M059J (cell line): ENCODE results near the gene TINCR. TPM values are rescaled to one million over a fixed set of nuclear protein-coding genes. Genes with fewer than 3 reads are reported as not detected.

Experiments
- DNase-seq: peaks from one replicate; pipeline ENCODE4 v3.0.0-alpha.2; 2012; ENCODE audit warnings: low read depth
- total RNA-seq: library from RNA; depleted of rRNA; stranded (reverse); fragments of >200 nt; shearing (Covaris generic); gene quantifications from 2 replicates; pipeline ENCODE4 v1.2.3, GENCODE V29; 2014

TINCR gene
- total RNA-seq, 1 experiment from 2014 or later, result 0.12 TPM

DNA sequence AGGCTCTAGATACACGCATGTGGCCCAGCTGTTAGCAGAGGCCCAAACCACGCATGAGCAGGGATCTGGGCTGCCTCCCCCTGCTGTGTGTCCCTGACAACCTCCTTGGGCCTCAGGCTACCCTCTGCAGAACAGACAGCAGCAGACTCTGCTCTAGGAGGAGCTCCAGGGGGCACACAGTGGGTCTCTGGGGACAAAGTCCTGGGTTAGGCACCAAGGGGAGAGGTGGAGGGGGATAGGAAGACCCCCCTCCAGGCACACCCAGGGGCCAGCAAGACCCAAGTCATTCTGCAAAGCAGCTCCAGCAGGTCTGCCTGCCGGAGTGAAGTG is 8.0 kb downstream of the TINCR start:
- DNase-seq, result no peak

DNA sequence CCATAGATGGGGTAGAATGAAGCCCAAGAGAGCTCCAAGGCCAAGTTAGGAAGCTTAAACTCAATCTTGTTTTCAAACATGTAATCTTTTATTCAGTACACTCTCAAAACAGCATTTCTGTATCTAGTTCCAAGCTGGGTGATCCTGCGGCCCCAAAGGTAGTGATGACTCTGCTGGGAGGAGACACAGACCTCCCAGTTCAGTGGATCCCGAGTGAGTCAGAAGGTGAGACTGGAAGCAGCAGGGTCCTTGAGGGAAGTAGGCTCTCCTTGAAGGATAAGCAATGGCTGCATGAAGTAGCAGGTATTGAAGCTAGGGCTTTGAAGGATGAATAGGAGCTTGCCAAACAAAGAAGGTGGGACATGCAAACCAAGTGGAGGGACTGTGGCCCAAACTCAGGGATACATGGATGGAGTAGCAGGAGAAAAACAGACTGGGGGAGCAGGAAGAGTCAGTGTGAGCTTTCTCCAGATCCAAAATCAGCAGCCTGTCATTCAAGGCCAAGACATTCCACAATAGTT is 9.6 kb downstream of the TINCR start:
- peak; percentile 31 for DNase-seq

DNA sequence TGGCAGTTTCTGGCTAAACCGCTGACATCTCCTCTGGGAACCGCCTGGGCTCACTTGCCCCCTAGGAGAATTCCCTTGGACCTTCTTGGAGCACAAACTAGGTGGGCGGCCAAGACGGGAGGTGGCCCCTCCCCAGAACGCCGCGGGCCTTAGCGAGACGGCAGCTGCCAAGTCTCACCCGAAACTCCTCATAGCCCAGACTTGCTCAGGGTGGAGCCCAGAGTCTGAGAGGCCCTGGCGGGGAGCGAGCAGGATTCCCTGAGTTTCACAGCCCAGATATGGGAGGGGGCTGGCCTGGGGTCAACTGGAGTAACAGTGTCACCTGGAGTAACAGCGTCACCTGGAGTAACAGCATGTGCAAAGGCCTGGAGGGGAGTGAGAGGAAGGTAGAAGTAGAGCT is 10.1 kb downstream of the TINCR start:
- DNase-seq, result no peak

DNA sequence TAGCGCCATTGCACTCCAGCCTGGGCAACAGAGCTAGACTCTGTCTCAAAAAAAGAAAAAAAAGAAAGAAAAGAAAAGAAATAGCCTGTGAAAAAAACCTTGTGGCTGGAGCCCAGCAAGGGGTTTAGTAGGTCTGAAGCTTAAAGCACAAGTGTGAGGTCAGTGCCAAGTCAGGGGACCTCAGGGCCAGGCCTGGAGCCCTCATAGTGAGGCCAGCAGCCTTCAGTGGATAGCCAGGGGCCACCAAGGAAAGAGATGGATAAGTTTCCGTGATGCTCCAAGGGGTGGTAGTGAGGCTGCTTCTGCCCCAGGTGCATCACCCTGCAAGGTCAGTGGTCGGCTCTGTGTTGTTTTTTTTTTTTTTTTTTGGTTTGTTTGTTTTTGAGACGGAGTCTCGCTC is 12.9 kb downstream of the TINCR start:
- no peak for DNase-seq

DNA sequence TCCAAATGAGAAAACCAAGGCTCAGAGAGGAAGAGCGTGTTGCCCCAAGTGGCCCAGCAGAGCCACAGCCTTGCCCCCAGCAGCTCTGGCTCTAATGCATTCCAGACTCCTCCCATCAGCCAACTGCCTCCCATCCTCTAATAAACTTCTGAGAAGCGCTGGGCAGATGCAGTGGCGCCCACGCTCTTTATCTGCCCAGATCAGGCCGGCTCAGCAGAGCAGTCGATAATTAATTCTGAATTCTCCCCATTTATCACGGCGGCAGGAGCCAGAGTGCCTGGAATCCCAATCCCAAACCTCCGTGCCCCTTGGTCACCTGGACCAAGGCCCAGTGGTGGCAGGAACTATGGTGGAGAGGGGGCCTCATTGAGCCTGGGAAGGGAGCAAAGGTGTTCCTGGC is 13.9 kb downstream of the TINCR start:
- DNase-seq, result no peak

DNA sequence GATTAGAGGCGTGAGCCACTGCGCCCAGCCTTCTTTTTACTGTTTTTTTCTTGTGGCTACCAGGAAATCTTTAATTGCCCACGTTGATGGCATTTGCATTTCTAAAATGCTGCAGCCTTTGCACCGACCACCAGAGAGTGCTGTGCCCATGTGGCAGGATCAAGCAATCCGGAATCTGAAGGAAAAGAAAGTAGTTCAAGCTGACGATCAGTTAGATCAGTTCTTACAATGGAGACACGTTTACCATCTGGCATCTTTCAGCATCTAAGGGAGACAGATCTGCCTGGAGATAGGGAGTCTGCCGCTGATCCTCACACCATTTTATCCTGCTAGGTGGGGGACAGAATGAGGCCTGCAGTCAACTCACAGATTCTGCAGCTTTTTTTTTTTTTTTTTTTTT is 19.9 kb downstream of the TINCR start:
- DNase-seq, result peak; percentile 53

DNA sequence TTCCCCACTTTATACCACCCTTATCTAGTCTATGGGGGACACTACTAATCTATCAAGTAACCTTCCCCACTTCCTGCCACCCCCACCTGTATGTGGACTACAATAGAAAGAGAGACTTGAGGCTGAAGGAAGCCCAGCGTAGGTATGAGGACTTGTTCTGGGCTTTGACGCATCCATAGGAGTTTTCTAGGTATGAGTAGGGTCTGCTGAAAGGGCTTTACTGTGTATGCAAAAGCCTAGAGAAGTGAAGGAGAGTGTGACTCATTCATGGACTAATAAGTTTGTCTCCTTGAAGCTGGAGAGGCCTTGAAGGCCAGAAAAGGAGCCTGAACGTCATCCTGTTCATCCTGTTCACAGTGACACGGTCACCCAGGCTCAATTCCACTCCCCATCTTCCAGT is 21.8 kb downstream of the TINCR start:
- DNase-seq, result no peak

DNA sequence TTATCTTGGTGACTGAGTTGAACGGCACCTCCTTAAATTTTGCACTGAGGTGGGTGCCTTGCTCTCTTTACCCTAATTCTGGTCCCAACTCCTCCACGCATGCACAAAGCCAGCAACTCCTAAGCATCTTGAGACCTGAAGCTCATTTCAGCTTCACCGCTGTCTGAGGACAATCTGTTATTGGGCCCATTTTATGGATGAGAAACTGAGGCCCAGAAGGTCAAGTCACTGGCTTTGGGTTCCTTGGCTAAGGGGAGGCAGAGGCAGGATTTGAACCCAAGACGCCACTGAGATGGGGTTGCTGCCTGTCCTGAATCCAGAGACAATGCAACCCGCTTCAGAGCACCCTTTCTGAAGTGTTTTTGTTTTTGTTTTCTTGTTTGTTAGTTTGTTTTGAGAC is 22.7 kb downstream of the TINCR start:
- no peak for DNase-seq

DNA sequence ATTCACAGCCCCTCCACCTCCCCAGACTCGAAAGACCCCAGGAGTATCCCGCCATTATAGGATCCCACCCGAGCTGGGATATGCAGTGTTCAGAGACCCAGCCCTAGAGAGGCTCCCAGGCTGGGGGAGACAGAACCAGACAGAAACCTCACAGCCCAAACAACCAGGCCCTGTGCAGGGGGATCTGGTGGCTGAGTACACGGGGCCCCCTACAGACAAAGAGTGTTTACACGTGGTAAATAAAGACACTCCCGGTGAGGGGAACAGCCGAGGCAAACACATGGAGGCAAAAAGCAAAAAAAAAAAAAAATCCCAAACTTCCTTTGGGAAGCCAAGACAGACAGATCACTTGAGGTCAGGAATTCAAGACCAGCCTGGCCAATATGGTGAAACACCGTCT is 25.1 kb downstream of the TINCR start:
- DNase-seq, result no peak

DNA sequence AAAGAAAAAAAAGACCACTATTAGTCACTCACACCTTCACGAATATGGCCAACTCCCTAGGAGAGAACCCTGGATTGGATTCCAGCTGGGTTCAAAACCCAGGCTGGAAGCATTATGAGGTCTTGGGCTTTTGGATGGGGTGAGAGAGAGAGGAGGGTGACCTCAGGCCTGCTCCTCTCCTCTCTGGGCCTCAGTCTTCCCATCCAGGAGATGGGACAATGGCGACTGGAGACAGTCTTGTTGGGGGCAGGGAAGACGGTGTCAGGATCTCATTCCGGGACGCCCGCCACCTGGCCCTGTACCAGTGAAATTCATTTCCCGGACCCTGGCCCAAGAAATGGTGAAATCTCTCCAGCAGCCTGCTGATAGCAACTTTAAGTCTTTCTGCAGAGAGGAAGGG is 26.3 kb downstream of the TINCR start:
- no peak for DNase-seq

DNA sequence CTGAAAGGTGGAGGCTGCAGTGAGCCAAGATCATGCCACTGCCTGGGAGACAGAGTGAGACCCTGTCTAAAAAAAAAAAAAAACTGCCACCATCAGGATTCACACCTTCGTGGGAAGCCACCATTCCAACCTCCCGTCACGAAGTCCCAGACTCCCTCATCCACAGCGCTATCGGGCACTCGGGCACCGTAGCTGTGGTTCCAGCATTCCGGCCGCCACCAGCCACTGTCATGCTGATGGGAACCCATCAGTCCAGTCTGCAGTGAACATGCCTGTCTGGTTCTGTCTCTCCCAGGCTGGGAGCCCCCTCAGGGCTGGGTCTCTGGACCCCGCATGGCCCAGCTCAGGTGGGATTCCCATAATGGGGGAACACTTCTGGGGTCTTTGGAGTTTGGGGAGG is 27.5 kb downstream of the TINCR start:
- DNase-seq, result no peak

DNA sequence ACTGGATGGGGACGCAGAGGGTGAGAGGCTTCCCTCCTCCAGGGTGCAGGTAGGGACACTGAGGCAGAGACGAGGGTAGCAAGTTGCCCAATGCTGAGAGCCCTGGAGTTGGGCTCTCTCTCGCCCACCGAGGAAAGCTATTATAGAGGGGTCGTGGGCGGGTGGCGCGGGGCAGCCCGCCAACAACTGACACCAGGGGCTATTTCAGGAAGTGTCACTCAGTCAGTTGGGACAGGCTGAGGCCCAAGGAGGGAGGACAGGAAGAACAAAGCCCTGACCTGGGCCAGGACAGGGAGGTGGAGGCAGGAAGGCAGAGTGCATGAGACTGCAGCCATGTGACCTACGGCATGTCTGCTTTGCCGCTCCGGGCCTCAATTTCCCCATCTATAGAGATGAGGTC is 29.9 kb downstream of the TINCR start:
- no peak for DNase-seq

DNA sequence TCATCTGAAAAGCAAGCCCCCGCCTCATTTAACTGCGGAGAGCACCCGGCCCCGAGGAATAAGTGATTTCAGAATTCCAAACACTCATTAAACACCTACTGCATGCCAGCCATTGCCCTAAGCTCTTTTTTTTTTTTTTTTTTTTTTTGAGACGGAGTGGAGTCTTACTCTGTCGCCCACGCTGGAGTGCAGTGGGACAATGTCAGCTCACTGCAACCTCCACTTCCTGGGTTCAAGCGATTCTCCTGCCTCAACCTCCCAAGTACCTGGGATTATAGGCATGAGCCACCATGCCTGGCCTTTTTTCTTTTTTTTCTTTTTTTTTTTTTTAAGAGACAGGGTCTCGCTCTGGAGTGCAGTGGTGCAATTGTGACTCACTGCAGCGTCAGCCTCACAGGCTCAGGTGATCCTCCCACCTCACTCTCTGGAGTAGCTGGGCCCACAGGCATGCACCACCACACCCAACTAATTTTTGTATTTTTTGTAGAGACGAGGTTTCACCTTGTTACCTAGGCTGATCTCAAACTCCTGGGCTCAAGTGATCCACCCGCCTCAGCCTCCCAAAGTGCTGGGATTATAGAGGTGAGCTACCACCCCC is 30.7 kb downstream of the TINCR start:
- DNase-seq, result peak; percentile 66

DNA sequence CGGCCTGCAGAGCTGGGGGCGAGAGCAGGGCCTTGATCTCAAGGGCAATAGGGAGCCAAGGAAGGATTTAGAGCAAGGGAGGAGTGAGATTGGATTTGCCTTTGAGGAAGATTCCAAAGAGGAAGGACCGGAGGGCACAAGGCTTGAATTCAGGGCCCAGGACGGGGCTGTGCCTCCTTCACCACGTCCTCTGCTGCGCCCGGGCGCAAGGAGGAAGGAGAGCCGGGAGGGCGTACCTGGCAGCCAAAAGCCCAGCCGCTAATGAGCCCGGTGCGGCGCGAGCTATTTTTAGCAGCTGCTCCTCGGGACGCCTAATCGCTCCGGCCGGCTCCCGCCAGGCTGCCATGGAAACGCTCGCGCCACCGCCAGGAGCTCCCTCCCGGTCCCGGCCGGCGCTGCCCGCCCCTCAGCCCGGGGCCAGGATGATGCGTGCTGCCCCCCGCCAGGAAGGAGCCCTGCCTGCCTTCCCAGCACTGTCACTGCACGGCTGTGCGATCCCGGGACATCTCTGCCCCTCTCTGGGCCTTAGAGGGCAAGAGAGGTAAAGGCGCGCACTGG is 31.3 kb downstream of the TINCR start:
- peak; percentile 70 for DNase-seq

DNA sequence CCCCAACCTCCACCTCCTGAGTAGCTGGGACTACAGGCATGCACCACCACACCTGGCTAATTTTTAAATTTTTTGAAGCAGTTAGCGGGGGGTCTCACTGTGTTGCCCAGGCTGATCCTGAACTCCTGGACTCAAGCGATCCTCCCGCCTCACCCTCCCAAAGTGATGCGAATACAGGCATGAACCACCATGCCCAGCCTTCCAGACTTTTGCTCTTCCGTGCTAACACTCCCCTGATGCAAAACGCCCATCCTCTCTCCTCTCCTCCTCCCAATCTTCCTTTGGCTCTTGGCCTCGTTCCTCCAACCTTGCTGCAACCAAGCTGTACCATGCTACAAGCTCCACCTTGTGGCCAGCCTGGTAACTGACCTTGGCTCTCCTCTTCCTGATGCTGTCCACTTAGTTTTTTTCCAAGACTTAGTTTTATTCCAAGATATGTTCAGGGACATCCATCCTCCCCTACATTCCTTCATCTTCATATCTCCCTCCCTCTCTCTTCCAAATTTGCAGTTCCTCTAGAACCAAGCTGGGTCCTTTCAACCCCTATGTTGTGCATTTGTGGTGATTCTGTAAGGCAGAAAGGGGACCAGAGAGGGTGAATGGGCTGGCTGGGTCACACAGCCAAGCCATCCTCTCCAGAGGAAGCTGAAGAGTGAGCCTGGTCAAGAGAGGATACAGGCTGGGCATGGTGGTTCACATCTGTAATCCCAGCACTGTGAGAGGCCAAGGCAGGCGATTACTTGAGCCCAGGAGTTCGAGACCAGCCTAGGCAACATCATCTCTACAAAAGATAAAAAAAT is 32.8 kb downstream of the TINCR start:
- no peak for DNase-seq

DNA sequence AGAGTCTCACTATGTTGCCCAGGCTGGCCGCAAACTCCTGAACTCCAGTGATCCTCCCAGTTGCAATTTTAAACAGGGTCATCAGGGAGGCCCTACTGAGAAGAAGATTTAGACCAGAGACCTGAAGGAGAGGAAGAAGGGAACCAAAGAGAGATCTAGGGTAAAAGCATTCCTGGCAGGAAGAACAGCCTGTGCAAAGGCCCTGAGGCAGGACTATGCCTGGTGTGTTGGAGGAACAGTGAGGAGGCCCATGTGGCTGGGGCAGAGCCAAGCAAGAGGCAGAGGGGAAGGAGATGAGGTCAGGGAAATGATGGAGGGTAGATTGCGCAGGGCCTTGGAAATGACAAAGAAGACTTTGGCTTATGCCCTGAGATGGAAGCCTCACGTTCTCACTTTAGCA is 34.5 kb downstream of the TINCR start:
- no peak for DNase-seq

DNA sequence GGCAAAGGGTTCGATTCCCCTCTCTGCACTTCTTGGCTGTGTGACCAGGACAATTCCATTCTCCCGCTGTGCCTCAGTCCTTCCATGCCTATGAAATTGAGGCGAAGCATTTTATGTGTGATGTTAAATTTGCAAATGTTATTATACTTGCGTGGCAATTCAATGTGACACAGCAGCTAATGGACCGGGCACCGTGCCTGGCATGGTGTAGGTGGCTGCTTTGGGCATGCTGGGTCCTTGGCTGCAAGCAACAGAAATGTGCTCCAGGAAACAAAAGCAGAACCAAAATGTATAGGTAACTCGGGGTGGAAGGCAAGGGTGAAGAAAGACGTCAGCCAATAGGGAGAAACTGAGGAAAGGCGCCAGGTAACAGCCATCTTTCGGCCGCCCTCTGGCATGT is 37.1 kb downstream of the TINCR start:
- DNase-seq, result no peak

DNA sequence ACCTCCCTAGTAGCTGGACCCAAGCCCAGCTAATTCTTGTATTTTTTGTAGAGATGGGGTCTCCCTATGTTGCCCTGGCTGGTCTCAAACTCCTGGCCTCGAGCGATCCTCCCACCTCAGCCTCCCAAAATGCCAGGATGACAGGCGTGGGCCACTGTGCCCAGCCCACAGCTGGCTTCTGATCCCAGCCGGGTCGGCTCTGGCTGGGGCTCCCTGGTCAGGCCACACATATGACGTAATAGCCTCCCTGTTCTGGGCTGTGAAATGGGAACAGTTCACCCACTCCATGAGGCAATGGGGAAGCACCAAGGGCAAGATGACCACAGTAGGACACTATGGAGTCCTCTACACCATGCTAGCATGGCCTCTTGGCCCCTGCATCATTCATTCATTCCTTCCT is 41.1 kb downstream of the TINCR start:
- no peak for DNase-seq

DNA sequence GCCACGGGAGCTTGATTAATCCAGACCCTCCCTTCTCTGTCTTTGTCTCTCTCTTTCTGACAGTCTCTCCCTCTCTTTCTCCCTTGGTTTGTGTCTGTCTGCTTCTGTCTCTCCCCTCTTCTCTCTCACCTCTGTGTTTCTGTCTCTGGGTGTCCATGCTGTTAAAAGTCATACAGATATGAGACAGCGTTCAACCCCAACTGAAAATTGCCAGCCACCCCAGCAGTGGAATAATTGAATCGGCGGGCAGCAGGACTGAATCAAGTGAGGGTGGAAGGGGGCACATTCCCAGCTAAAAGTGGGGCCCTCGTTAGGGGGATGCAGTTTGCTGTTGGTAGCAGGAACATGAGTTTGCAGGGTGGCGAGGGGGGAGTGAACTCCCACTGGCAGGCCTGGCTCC is 43.7 kb downstream of the TINCR start:
- DNase-seq, result no peak

DNA sequence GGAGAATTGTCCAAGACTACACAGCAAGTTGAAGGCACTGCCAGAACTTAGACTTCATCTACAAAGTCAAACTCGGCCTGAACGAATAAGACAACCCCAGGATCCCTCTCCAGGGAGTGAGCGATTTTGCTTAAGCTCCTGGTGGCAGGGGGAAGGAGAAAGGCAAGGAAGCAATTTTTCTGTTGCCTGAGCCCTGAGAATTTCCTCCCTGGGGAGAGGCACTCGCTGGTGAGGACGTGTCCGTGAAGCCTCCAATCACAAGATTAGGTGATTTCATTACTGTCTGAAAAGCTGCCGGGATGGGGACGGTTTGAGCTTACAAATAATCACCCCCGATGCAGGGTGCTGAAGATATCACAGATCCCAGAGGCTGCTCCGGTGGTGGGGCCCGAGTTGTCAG is 45.6 kb downstream of the TINCR start:
- DNase-seq, result no peak

DNA sequence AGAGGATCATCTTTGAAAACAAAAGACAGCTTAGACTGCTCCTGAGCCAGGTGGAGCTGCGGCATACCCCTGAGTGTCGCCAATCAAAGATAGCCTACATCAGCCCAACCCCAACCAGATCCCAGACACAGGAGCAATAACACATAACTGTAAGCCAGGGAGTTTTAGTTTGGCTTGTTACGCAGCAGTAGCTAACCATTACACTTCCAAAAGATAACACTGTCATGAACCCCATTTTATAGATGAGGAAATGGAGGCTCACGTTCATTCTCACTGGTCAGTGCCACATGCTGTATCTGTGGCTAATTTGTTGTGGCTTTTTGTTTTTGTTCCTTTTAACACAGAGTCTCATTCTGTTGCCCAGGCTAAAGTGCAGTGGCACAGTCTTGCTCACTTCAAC is 47.3 kb downstream of the TINCR start:
- no peak for DNase-seq

DNA sequence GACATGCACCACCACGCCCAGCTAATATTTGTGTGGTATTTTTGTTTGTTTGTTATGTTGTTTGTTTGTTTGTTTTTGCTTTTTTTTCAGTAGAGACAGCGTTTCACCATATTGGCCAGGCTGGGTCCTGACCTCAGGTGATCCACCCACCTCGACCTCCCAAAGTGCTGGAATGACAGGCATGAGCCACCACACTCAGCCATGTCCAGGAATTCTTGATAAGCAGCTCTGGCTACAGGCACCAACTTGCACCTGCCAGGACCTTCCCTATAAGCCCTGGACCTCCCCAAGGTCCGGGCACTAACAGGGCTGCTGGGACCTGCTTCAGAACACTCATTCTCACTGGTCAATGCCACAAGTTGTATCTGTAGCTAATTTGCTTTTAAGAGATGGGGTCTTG is 48.7 kb downstream of the TINCR start:
- no peak for DNase-seq

DNA sequence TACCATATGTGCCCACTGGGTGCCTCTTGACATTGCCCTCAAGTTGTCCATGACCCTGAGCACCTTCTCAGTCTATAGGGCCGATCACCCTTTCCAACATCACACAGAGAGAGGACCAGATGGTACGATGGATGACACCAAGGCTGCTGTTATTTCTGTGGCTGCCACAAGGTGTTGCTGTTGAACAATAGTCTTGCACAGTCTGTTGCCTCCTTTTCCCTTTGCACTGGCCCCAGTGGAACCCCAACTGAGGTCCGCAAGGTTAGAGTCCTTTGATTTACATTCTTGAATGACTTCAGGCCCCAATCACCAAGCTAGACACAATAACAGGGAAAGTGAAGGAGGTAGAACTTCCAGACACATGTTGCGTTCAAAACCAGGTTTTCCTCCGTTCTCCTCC is 52.0 kb downstream of the TINCR start:
- DNase-seq, result no peak
